GM08714 (cell line): Measurements from ENCODE around the gene CACNA1B.

Experiments
- H3K4me3 ChIP-seq: fragments of 200-500 bp; sonication (Bioruptor generic); 2 replicates; pipeline ENCODE4 v1.5.1; 2014; ENCODE audit warnings: mild to moderate bottlenecking, low read length, inconsistent platforms
- ZNF274 ChIP-seq: IDR thresholded peaks from 2 replicates; pipeline ENCODE4 v1.6.1; 2012; ENCODE audit warnings: mild to moderate bottlenecking, low read depth, low read length

Gene CACNA1B

GRCh38 chr9:138098116-138098907, 220.7 kb downstream of the CACNA1B start:
- H3K4me3 ChIP-seq, result no peak overlapping the region
- no peak for TF ChIP-seq ZNF274

DNA sequence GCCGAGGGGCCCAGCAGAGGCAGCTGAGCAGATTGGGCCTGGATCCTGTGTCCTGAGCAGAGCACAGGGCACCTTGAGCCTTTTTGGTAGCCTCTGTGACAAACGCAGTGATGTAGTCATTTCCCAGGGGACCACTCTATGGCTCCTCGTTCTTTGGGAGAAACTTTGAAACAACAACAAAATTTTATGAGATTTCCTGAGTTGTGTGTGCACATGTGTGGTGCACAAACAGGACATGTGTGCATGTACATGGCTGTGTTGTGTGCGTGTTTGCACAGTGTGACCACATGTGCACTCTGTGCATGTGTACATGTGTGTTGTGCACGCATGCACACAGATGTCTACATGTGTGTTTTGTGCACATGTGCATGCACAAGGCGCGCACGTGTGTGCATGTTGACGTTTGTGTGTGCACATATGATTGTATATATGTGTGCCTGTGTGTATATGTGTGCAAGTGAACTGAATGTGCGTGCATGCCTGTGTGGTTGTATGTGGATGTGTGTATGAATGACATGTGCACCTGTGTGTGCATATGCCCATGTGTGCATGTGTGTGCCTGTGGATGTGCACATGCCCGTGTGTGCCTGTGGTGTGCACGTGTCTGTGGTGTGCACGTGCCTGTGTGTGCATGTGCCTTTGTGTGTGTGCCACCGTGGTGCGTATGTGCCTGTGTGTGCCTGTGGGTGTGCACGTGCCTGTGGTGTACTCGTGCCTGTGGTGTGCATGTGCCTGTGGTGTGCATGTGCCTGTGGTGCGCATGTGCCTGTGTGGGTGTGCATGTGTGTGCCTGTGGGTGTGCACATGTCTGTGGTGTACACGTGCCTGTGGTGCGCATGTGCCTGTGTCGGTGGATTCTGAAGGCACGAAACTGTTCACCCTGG, 221.6 kb downstream of the CACNA1B start:
- TF ChIP-seq ZNF274, result no peak
- no peak overlapping the region for H3K4me3 ChIP-seq

DNA sequence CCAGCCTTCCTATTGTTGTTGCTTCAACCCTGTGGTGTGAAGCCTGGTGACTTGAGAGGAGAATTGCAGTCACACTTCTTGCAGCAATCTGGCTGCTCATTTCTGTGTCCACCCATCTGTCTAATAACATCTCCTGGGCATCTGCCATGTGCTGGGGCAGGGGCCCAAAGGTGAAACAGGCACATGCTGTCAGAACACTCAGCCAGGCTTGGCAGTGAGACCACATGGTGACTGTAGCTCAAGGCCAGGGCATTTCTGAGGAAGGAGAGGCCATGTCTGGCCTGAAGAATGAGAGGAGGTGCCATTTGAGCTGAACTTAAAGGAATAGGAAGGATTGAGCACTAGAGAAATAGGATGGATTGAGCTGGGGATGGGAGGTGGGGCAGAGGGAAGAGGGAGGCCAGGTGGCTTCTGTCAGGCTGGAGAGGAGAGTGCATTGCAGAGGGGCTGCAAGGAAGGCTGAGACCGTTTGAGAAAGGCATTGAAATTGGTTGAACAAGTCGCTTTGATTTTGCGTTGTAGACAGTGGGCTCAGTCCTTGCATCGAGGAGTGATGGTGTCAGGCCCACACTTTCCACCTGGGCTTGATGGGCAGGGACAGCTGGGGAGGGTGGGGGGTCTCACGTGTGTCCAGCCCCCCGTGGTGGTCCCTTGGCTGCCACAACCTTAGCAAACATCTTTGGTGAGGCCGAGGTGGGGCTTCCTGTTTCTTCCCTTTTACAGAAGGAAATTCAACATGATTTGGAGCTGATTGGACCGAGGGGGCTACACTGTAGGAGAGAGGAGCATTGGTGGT, 222.4 kb downstream of the CACNA1B start:
- TF ChIP-seq ZNF274, result no peak
- no peak overlapping the region for H3K4me3 ChIP-seq

DNA sequence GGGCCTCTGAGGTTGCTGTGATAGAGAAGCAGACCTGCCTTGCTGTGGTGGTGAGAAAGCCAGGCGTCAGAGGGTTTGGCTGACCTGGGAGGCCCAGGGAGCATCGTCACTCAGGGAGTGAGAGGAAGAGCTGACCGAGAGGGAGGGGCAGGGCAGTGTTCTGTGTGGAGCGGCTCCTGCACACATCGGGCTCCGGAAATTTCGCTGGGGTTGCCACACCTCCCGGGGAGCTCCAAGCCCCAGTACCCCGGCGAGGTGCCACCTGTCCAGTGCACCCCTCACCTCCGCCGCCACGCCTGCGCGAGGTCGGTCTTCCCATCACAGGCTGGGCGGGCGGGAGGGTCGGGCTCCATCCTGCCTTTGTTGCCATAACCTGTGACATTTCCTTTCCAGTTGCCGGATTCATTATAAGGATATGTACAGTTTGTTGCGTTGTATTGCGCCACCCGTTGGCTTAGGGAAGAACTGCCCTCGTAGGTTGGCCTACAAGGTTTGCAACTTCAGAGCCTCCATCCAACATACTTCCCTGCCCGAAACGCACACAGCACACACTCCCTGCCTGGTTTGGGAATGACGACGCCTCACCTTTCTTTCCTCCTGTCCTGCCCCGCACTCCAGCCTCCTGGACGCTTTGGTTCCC, 223.2 kb downstream of the CACNA1B start:
- TF ChIP-seq ZNF274, result no peak
- no peak overlapping the region for H3K4me3 ChIP-seq

GRCh38 chr9:138101444-138102234, 224.1 kb downstream of the CACNA1B start:
- no peak for TF ChIP-seq ZNF274

DNA sequence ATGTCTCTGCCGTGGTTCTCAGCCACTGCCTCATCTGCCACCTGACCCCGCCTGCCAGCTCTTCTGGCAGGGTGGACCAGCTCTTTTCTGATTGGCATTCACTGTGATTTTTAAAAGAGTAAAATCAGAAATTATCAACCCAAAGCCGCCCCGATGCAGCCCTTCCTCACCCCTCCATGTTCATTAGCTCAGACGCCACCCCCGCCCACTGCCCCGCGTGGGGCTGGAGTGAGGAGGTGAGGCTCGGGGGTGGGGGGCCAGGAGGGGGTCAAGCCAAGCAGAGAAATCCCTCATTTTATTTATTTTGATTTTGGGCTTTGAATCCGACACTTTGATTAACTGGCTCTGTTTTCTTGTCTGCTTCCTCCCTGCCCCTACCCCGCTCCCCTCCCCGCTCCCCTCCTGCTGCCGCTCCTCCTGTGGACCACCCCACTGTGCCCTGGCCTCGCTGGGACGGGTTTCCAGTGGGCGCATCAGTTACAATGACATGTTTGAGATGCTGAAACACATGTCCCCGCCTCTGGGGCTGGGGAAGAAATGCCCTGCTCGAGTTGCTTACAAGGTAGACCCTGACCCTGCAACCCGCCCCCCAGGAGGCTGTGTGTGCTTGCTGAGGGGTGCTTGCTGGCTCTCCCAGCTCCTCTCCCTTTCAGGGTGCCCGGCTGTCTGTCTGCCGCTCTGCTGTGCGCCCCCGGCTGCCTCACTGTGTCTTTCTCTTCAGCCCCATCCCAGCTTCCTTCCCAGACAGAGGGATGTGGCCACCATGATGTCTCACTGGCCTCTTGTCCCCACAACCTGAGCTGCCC, 224.9 kb downstream of the CACNA1B start:
- no peak overlapping the region for H3K4me3 ChIP-seq
- TF ChIP-seq ZNF274, result no peak

More at GRCh38 chr9:138101444-138102234, 224.1 kb downstream of the CACNA1B start:
- H3K4me3 ChIP-seq, result no peak overlapping the region

DNA sequence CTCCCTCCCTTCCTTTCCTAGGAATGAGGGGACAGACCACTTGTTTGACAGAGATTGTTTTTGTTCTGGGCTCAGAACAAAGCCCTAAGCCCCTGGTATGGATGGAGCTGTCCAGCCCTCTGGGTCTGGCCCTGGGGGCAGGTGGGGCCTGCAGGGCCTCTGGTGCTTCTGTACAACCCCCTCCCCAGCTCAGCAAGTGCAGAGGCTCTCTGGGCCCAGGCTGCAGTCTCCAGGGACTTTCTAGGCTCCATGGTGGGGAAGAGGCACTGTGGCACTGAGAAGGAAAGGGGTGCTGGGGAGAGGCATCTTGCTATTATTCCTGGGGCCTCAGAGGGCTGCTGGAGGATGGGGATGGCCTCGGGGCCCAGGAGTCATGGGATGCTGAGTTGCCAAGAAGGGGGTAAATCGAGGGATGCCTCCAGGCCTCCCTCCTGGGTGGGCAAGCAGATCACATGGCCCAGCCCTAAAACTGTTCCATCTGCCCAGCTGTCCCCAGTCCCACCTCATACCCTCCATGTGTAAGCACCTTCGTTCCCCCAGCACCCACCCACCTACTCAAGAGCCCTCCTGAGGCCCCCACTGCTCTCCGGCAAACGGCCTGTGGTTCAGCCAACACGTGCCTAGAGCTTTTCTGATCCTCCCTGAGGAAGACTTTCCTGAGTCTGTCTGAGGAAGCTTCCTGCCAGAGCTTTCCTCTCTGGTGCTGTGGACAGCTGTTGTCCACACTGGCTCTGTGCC, 225.7 kb downstream of the CACNA1B start:
- no peak overlapping the region for H3K4me3 ChIP-seq
- TF ChIP-seq ZNF274, result no peak

- no peak overlapping the region for H3K4me3 ChIP-seq
- TF ChIP-seq ZNF274, result no peak
Measured at GRCh38 chr9:138103849-138104206, 226.2 kb downstream of the CACNA1B start.

DNA sequence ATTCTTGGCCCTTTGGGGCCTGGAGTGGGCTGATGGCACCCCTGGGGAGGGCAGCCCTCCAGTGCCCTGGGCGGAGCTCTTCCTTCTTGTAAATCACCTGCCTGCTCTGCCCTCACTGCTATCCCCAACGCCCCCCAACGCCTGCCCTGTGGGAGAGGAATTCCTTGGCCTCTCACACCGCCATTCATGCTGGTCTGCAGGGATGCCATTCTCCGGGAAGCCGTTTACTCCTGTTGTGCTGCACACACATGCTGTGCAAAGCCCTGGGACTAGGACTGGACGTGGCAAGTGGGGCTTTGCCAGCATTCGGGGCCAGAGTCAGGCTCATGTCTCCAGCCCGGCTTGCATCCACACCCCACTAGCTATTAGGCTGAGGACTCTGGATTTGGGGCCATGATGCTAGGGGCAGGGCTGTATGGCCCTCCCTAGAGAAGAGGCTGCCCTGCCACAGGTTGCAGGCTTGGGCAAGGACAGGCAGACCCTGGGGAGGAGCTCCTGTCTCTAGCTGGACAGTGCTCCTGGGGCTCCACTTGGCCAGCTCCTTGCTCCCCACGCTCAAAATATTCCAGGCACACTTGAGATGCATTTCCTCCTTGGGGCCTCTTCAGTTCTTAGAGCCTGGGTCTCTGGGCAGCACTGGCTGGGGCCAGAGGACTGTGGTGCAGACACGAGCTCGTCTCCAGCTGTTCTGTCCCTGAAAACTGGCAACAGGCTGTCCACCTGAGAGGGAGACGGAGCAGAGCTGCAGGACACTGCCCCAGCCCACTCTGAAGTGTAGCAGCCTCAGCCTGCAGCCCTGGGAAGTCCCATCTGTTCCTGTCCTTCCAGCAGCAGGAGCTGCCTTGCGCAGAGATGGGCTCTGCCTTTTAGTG, 226.9 kb downstream of the CACNA1B start:
- no peak overlapping the region for H3K4me3 ChIP-seq
- no peak for TF ChIP-seq ZNF274

GRCh38 chr9:138105123-138105415, 227.5 kb downstream of the CACNA1B start:
- H3K4me3 ChIP-seq, result no peak overlapping the region
- no peak for TF ChIP-seq ZNF274
